DOHH2 (cell line): ENCODE data around the gene ITGB4.

Experiments
- H3F3A ChIP-seq: fragments of 200-600 bp; sonication (generic), shearing (Covaris generic); 2 replicates; pipeline ENCODE4 v1.6.0; 2016; ENCODE audit warnings: antibody characterized with exemption, mild to moderate bottlenecking; ENCODE audit not compliant: control insufficient read depth, insufficient read depth
- H3K27ac ChIP-seq: fragments of 200-600 bp; sonication (generic); 2 replicates; pipeline ENCODE4 v1.5.1; 2014; ENCODE audit warnings: low read depth, mild to moderate bottlenecking, low read length, moderate library complexity
- H3K27me3 ChIP-seq: fragments of 200-600 bp; sonication (generic); 2 replicates; pipeline ENCODE4 v1.6.1; 2014; ENCODE audit warnings: mild to moderate bottlenecking, low read length, mixed read lengths; ENCODE audit not compliant: control insufficient read depth
- H3K36me3 ChIP-seq: fragments of 200-600 bp; sonication (generic); 2 replicates; pipeline ENCODE4 v1.6.1; 2014; ENCODE audit warnings: mild to moderate bottlenecking, low read length, moderate library complexity, mixed read lengths; ENCODE audit not compliant: control insufficient read depth
- H3K4me1 ChIP-seq: fragments of 200-600 bp; sonication (generic); 2 replicates; pipeline ENCODE4 v1.6.1; 2014; ENCODE audit warnings: mild to moderate bottlenecking, low read length, mixed read lengths; ENCODE audit not compliant: control insufficient read depth
- H3K4me2 ChIP-seq: fragments of 200-600 bp; sonication (generic); 2 replicates; pipeline ENCODE4 v1.6.0; 2014; ENCODE audit warnings: mild to moderate bottlenecking, low read length, moderate library complexity
- H3K4me3 ChIP-seq: fragments of 200-600 bp; sonication (generic); 2 replicates; pipeline ENCODE4 v1.5.1; 2014; ENCODE audit warnings: mild to moderate bottlenecking, low read length, mixed read lengths
- H3K79me2 ChIP-seq: fragments of 200-600 bp; sonication (generic); 2 replicates; pipeline ENCODE4 v1.6.1; 2014; ENCODE audit warnings: mild to moderate bottlenecking, low read length, mixed read lengths; ENCODE audit not compliant: control insufficient read depth
- H3K9me2 ChIP-seq: fragments of 200-600 bp; sonication (generic); replicated peaks from 2 replicates; pipeline ENCODE4 v1.6.1; 2014; ENCODE audit warnings: mild to moderate bottlenecking, low read length, mixed read lengths; ENCODE audit not compliant: control insufficient read depth
- H3K9me3 ChIP-seq: fragments of 200-600 bp; sonication (generic); 2 replicates; pipeline ENCODE4 v1.6.1; 2014; ENCODE audit warnings: antibody characterized with exemption, low read length, mixed read lengths; ENCODE audit not compliant: control insufficient read depth, insufficient read depth
- H4K20me1 ChIP-seq: fragments of 200-600 bp; sonication (generic); 2 replicates; pipeline ENCODE4 v1.6.0; 2014; ENCODE audit warnings: low read depth, mild to moderate bottlenecking, antibody characterized with exemption, low read length, moderate library complexity; ENCODE audit not compliant: control insufficient read depth, insufficient read depth
- CTCF ChIP-seq: fragments of 200-600 bp; sonication (generic); IDR thresholded peaks from one replicate; pipeline ENCODE4 v1.5.1; 2014; ENCODE audit warnings: antibody characterized with exemption, mild to moderate bottlenecking, low read depth, low read length; ENCODE audit not compliant: poor library complexity, severe bottlenecking
- EZH2phosphoT487 ChIP-seq: fragments of 200-600 bp; sonication (generic); IDR thresholded peaks from 2 replicates; pipeline ENCODE4 v1.6.1; 2017; ENCODE audit warnings: borderline replicate concordance, mild to moderate bottlenecking, antibody characterized with exemption, low read length, moderate library complexity, mixed read lengths

Gene ITGB4

GRCh38 chr17:75743625-75744206 is 22.5 kb downstream of the ITGB4 start:
- no peak overlapping the region for H3K4me2 ChIP-seq
- H3K79me2 ChIP-seq, result no peaks in the 10 kb centered on the region
- no peak overlapping the region for H3K27ac ChIP-seq
- no peaks in the 10 kb centered on the region for H3K36me3 ChIP-seq
- no peaks in the 10 kb centered on the region for H3K9me2 ChIP-seq
- H4K20me1 ChIP-seq, result no peaks in the 10 kb centered on the region
- H3K4me1 ChIP-seq, result peaks cover 4% of the 10 kb centered on the region
- H3K4me3 ChIP-seq, result no peak overlapping the region
- H3K9me3 ChIP-seq, result no peaks in the 10 kb centered on the region
- H3K27me3 ChIP-seq, result no peaks in the 10 kb centered on the region
- TF ChIP-seq CTCF (no peak), EZH2phosphoT487 (no peak)
- H3F3A ChIP-seq, result no peaks in the 10 kb centered on the region

GRCh38 chr17:75748706-75749105 is 27.4 kb downstream of the ITGB4 start:
- Histone ChIP-seq H3K27me3 (no peaks in the 10 kb centered on the region), H3K4me3 (no peak overlapping the region), H3F3A (peaks cover 4% of the 10 kb centered on the region), H3K27ac (no peak overlapping the region), H4K20me1 (no peaks in the 10 kb centered on the region), H3K9me2 (no peaks in the 10 kb centered on the region), H3K4me1 (peaks cover 25% of the 10 kb centered on the region), H3K36me3 (no peaks in the 10 kb centered on the region), H3K4me2 (peak overlapping the region; percentile 37; the same call in 1 of the 2 replicates), H3K9me3 (no peaks in the 10 kb centered on the region), H3K79me2 (no peaks in the 10 kb centered on the region)
- TF ChIP-seq EZH2phosphoT487 (no peak), CTCF (no peak)

GRCh38 chr17:75749545-75750389 is 28.5 kb downstream of the ITGB4 start:
- Histone ChIP-seq H4K20me1 (no peaks in the 10 kb centered on the region), H3K27ac (no peak overlapping the region), H3K36me3 (no peaks in the 10 kb centered on the region), H3K4me3 (no peak overlapping the region), H3K4me1 (peaks cover 36% of the 10 kb centered on the region), H3K27me3 (no peaks in the 10 kb centered on the region), H3K79me2 (no peaks in the 10 kb centered on the region), H3K9me3 (no peaks in the 10 kb centered on the region), H3F3A (peaks cover 4% of the 10 kb centered on the region), H3K4me2 (peak overlapping the region; percentile 37), H3K9me2 (no peaks in the 10 kb centered on the region)
- TF ChIP-seq CTCF (peak; percentile 95), EZH2phosphoT487 (no peak)
